Measurements from ENCODE around the gene IQGAP2. TPM values are rescaled to one million over a fixed set of nuclear protein-coding genes. Genes with fewer than 3 reads are reported as not detected.
"Not testable (repeated sequence)": the region's sequence is repeated elsewhere in the genome, so short reads cannot be mapped to it uniquely, and the experiment has no call there.

IQGAP2 gene
- total RNA-seq, 1 experiment from 2014 or later, result 8.3 TPM

- no peak for DNase-seq (ENCODE audit: low spot score)
Observed at GRCh38 chr5:76415855-76416254, 12.8 kb downstream of the IQGAP2 start.

GRCh38 chr5:76419597-76420298 is 16.7 kb downstream of the IQGAP2 start:
- DNase-seq (ENCODE audit: low spot score), result no peak

GRCh38 chr5:76422227-76422626 is 19.1 kb downstream of the IQGAP2 start:
- no peak for DNase-seq (ENCODE audit: low spot score)

GRCh38 chr5:76422742-76423141 is 19.7 kb downstream of the IQGAP2 start:
- no peak for DNase-seq (ENCODE audit: low spot score)

GRCh38 chr5:76425146-76425545 is 22.1 kb downstream of the IQGAP2 start:
- DNase-seq (ENCODE audit: low spot score), result no peak

GRCh38 chr5:76425928-76426804 is 23.1 kb downstream of the IQGAP2 start:
- no peak for DNase-seq (ENCODE audit: low spot score)

- no peak for DNase-seq (ENCODE audit: low spot score)
Observed at GRCh38 chr5:76427206-76428140, 24.4 kb downstream of the IQGAP2 start.

- not testable (repeated sequence) for DNase-seq (ENCODE audit: low spot score)
Observed at GRCh38 chr5:76428550-76428949, 25.5 kb downstream of the IQGAP2 start.

- no peak for DNase-seq (ENCODE audit: low spot score)
Observed at GRCh38 chr5:76433261-76433660, 30.2 kb downstream of the IQGAP2 start.

- DNase-seq (ENCODE audit: low spot score), result not testable (repeated sequence)
Observed at GRCh38 chr5:76437507-76437906, 34.4 kb downstream of the IQGAP2 start.

- DNase-seq (ENCODE audit: low spot score), result no peak
Observed at GRCh38 chr5:76438025-76438424, 34.9 kb downstream of the IQGAP2 start.

- DNase-seq (ENCODE audit: low spot score), result no peak
Observed at GRCh38 chr5:76439201-76439600, 36.1 kb downstream of the IQGAP2 start.

GRCh38 chr5:76439929-76440328 is 36.8 kb downstream of the IQGAP2 start:
- DNase-seq (ENCODE audit: low spot score), result no peak

GRCh38 chr5:76441101-76441500 is 38.0 kb downstream of the IQGAP2 start:
- DNase-seq (ENCODE audit: low spot score), result no peak

- DNase-seq (ENCODE audit: low spot score), result no peak
Observed at GRCh38 chr5:76441890-76442673, 39.0 kb downstream of the IQGAP2 start.

- DNase-seq (ENCODE audit: low spot score), result no peak
Observed at GRCh38 chr5:76443066-76443800, 40.1 kb downstream of the IQGAP2 start.

- DNase-seq (ENCODE audit: low spot score), result no peak
Observed at GRCh38 chr5:76445063-76445462, 42.0 kb downstream of the IQGAP2 start.

GRCh38 chr5:76445830-76446229 is 42.7 kb downstream of the IQGAP2 start:
- DNase-seq (ENCODE audit: low spot score), result no peak

- no peak for DNase-seq (ENCODE audit: low spot score)
Observed at GRCh38 chr5:76446776-76447175, 43.7 kb downstream of the IQGAP2 start.

GRCh38 chr5:76449606-76450005 is 46.5 kb downstream of the IQGAP2 start:
- no peak for DNase-seq (ENCODE audit: low spot score)

Data from A172 (cell line).